Lower leg skin (tissue), 4 donors: ENCODE results near the gene GARIN3. TPM values are rescaled to one million over a fixed set of nuclear protein-coding genes. Genes with fewer than 3 reads are reported as not detected.
A peak's percentile ranks its signal among the peaks of the same experiment; 100 is the strongest.

ENCODE experiments used
- DNase-seq, 2 donors: peaks; one replicate each; pipeline ENCODE4 v3.0.0-alpha.2; 2019; ENCODE audit warnings: low spot score in 2 of 2
- H3K4me3 ChIP-seq: fragments of 200-600 bp; sonication (generic); 2 replicates; pipeline ENCODE4 v1.5.1; 2017; ENCODE audit warnings: mild to moderate bottlenecking, low read depth; ENCODE audit not compliant: poor library complexity, severe bottlenecking
- CTCF ChIP-seq, 3 donors: fragments of 450-650 bp; IDR thresholded peaks; one replicate each; pipeline ENCODE4 v1.5.1; 2016; ENCODE audit warnings: antibody characterized with exemption in 3 of 3, mild to moderate bottlenecking in 3 of 3, moderate library complexity in 2 of 3
- POLR2A ChIP-seq, 2 donors: fragments of 450-650 bp; IDR thresholded peaks; one replicate each; pipeline ENCODE4 v1.6.1; 2016 to 2017; ENCODE audit warnings: antibody characterized with exemption in 2 of 2, mild to moderate bottlenecking in 1 of 2, moderate library complexity in 1 of 2
- WGBS, 2 donors: methylation state at CpG; one replicate each; pipeline ENCODE4 v1.1.5; 2018; 5-methylcytosine and 5-hydroxymethylcytosine counted together
- intact Hi-C: fragments of 100-400 bp; cut with DNase I; formaldehyde crosslinking; loops from one replicate; pipeline ENCODE4 v1.15.0; 2023; ENCODE audit warnings: low total_unique reads
- total RNA-seq, 4 donors: library from RNA; depleted of rRNA; stranded (reverse); fragments of >200 nt; gene quantifications; one replicate each; pipeline ENCODE4 v1.1.0, GENCODE V29; 2016

GARIN3 gene
- total RNA-seq, 4 donors from 2014 or later = not detected

- H3K4me3 ChIP-seq = no peak overlapping the region
- intact Hi-C loops = loop anchor here (5.0 kb wide), 1 partner anchor 430 kb away; no protein-coding TSS in a partner anchor
- peak in 1 of 2 donors; percentile 65 for DNase-seq
- TF ChIP-seq POLR2A (IDR thresholded peaks at IDR 0.05) (no peak), CTCF (IDR thresholded peaks at IDR 0.05) (no peak)
- WGBS, 2 donors = 83 to 87% methylated on average over 6 of the region's 6 CpGs
Observed at GRCh38 chr5:157161996-157162395, 4.1 kb downstream of the GARIN3 start.

GRCh38 chr5:157160001-157160400 is 6.1 kb downstream of the GARIN3 start:
- WGBS, 2 donors = 86 to 88% methylated on average over 4 of the region's 4 CpGs
- intact Hi-C loops = loop anchor here (5.0 kb wide), 1 partner anchor 432 kb away; no protein-coding TSS in a partner anchor

GRCh38 chr5:157159209-157159751 is 6.8 kb downstream of the GARIN3 start:
- H3K4me3 ChIP-seq = no peak overlapping the region
- intact Hi-C loops = no loop called here
- 75% methylated on average over 6 of the region's 6 CpGs for WGBS, 2 donors
- no peak for TF ChIP-seq POLR2A (IDR thresholded peaks at IDR 0.05)
- TF ChIP-seq CTCF (IDR thresholded peaks at IDR 0.05) = no peak
- peak in 1 of 2 donors; percentile 57 for DNase-seq

More at GRCh38 chr5:157160001-157160400, 6.1 kb downstream of the GARIN3 start:
- DNase-seq = peak in 1 of 2 donors; percentile 29
- H3K4me3 ChIP-seq = no peak overlapping the region
- TF ChIP-seq POLR2A (IDR thresholded peaks at IDR 0.05) (no peak), CTCF (IDR thresholded peaks at IDR 0.05) (no peak)

- no peak for DNase-seq
- TF ChIP-seq CTCF (IDR thresholded peaks at IDR 0.05) (no peak), POLR2A (IDR thresholded peaks at IDR 0.05) (no peak)
- intact Hi-C loops = no loop called here
- no peak overlapping the region for H3K4me3 ChIP-seq
- WGBS, 2 donors = 95 to 96% methylated on average over 1 of the region's 1 CpG
Observed at GRCh38 chr5:157157293-157157891, 8.7 kb downstream of the GARIN3 start.

GRCh38 chr5:157155297-157155696 is 10.8 kb downstream of the GARIN3 start:
- no peak overlapping the region for H3K4me3 ChIP-seq
- intact Hi-C loops = no loop called here
- WGBS, 2 donors = 84 to 88% methylated on average over 3 of the region's 3 CpGs

More at GRCh38 chr5:157155297-157155696, 10.8 kb downstream of the GARIN3 start:
- TF ChIP-seq POLR2A (IDR thresholded peaks at IDR 0.05) (no peak), CTCF (IDR thresholded peaks at IDR 0.05) (no peak)
- DNase-seq = no peak
